GM19452 (cell line): ENCODE results near the gene NRG3.

Source experiments
- ATAC-seq: cut with Tn5 transposase; IDR thresholded peaks from one replicate; pipeline ENCODE4 v1.9.1; 2021; ENCODE audit not compliant: unreplicated experiment

NRG3 gene

DNA sequence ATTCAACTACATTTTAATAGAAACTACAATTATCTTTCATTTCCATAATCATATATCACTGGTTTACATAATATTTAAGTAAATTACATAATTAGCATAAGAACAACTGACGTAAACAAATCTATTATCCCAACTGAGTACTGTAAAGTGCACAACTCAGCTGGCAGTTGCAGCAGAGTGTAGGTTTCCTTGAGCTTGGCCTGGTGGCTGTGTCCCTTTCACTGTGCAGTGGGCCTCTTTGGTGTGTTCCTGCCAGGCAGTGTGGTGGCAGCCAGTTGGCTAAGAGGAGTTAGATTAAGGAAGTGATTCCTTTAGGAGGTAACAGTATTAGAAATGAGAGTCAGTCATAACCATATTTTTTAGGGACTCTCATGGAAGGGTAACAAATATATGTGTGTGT, 7.0 kb downstream of the NRG3 start:
- no peak for ATAC-seq

DNA sequence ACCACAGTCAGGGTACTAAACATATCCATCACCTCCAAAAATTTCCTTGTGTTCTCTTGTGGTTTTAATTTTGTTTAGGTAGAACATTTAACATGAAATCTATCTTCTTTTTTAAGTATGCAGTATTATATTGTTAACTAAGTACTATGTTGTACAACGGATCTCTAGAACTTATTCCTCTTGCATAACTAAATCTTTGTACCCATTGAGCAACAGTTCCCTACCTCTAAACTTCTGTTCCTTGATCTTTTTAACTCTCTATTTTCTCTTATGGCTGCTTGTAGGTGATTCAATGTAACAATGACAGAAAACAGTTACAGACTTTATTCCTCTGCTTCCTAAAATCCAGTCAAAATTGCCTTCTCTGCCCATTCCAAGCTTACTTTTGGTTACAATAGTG, 9.9 kb downstream of the NRG3 start:
- ATAC-seq, result no peak

DNA sequence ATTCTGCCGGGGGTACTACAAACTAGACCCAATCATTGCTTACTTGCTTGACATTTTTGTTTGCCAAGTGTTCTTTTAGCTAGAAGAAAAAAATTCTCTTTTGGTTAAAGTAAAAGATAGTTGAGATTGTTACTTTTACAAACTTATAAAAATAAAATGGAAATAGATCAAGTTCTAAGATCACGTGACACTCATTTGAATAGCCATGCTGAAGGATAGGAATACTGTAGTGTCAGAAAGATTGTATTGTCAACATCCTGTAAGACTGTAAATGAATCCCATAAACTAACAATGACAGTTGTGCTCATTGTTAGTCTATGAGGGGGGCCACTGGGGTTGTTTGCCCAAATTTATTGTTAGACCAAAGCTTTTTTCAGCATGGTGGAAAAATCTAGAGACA, 10.5 kb downstream of the NRG3 start:
- no peak for ATAC-seq

DNA sequence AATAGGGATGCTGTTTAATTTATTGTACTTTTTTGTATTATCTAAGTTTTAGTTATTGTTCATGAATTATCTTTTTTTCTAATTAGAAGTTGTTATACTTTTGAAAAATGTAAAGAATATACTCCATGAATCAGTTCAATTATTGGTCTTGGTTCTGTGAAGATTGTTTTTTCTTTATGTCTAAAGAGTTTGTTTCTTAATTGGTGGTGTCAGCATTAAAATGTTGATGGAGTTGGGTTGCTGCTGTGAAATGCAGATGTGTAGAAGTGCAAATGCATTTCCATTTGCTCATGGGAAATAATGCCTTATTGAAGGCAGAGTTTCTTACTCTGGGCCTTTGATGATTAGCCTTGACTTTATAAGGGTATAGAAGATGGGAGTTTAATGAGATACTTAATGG, 11.9 kb downstream of the NRG3 start:
- no peak for ATAC-seq

DNA sequence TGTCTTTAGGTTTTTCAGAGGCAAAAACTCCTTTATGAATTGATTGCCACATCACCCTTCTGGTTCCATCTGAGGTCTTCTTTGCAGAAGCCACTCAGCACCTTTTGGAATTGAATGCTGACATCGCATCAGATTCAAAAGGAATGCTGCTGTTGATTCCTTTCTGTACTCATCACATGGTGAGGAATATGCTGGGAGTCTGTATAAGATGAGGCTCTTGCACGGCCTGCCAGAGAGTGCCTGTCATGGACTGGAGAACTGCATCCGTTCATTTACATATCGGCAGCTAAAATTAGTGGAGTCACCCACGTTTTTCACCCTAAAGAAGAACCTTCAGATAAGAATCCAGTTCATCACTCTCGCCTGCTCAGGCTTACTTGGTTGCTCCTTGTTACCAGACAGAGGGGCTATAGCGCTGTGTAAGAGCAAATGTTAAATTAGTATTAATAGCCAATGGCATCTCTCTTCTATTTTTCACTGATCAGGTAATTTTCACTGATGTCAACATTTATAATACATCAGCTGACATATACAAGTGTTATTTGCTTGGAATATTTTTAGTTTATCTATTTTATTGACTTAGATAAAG, 14.3 kb downstream of the NRG3 start:
- ATAC-seq, result no peak

DNA sequence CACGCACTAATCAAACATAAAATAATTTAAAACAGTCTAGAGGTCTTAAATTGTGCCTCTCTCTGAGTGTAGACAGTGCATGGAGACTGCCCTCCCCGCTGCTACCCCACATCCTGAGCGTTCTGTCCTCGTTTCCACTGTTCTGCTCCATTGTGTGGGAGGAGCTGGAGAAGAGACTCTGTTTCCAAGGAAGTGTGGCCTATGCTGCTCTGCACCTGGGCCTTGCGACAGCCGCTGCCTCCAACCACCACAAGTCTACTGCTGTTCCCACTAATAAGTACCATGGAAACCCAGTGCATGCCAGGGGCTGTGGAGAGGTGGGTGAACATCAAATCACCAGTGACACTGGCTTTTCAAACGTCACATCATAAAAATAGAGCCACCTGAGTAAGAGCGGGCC, 19.6 kb downstream of the NRG3 start:
- no peak for ATAC-seq

DNA sequence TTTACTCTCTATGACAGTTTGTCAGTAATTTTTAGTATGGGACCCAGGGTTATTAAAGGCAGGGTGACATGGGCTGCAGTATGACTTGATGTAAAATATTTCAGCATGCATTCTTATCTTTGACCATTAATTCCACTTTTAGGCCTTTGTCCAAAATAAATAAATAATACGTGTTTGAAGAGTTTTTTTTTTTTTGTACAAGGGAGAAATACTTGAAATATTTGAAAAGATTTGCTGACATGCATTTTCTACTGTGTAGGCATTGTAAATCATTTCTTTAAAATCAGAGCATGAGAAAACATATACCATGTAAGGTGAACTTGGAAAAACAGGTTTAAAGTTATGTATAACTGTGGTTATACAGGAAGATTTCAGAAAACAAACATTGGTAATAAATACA, 23.5 kb downstream of the NRG3 start:
- ATAC-seq, result no peak

DNA sequence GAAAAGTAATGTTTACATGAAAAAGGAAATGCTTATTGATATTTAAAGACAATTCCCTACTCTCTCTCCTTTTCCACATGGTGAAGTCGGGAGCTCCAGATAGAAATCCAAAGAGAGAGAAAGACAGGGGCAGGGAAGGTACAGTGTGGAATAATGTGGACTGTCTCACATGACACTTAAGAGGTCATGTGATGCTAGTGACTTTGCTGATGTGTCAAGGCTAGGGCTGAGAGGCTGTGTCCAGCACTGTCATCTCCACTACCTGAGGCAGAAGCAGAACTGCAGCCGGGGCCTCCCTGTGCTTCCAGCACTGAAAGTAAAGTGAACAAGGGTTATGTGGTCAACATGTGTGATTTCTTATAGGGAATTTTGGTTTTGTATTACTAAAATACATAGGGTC, 26.0 kb downstream of the NRG3 start:
- no peak for ATAC-seq

DNA sequence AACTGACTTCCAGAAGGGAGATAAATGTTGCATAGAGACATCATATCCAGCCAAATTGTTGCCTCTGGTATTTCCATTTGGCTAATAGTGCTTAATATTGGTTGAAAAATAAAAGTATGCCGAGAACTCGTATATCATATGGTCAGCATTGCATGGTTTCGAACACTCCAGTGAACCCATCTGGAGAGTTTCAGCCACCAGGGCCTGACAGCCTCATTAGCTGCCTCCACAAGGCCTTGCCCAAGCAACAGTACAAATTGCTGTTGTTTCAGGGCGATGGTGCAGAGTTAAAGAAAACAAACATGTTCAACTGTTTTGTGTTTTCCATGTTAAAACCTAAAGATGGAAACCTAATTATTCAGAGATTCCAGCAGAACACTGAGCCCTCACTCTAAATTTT, 28.5 kb downstream of the NRG3 start:
- ATAC-seq, result no peak

DNA sequence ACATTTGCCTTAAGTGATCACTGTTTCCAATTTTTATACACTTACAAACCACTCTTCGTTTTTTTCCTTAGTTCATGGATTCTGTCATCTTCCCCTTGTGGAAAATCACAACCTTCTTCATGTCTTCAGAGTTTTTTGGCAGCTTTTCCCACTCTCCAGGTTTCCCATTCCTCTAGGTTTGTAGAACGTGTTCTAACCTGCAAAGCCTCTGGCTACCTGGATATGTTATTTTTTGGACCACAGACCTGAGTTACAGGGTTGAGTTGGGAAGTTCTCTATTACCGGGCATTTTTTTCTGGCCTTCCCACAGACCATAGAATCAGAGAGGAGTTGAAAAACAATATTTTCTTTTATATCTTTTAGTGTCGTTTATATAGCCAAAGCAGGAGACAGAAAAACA, 30.2 kb downstream of the NRG3 start:
- no peak for ATAC-seq

DNA sequence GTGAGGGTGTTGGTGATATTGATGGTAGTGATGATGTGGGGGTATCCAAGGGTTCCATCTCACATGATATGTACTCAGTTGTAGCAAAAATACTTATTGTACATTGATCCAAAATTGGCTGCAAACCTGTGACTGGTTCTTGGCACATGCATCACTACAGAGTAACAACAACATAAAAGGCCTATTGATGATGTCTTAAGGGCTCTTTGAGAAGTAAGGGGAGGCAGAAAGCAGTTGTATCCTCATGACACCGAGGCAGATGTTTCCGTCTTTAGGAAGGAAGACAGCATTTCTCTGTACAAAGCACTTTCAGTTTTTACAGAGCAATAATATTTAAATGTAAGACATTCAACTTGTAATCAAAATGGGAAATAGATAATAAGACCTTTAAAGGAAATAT, 34.5 kb downstream of the NRG3 start:
- no peak for ATAC-seq

DNA sequence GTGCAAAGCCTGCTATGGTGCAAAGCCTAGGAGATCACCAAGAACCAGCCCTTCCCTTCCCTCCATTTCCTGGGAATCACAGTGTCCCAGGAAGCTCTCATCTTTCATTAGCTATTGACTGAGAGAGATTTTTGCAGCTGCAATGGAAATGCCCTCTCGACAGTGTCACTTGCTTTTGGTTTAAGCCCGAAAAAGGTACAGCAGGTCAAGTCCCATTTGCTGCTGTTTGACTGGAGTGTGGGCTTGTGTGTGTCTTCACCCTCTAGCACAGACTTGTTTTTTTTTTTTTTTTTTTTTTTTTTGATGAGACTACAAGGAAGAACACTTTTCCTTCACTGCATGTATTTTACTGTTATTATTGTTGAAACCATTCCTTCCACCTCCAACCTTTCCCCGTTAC, 36.3 kb downstream of the NRG3 start:
- ATAC-seq, result no peak

DNA sequence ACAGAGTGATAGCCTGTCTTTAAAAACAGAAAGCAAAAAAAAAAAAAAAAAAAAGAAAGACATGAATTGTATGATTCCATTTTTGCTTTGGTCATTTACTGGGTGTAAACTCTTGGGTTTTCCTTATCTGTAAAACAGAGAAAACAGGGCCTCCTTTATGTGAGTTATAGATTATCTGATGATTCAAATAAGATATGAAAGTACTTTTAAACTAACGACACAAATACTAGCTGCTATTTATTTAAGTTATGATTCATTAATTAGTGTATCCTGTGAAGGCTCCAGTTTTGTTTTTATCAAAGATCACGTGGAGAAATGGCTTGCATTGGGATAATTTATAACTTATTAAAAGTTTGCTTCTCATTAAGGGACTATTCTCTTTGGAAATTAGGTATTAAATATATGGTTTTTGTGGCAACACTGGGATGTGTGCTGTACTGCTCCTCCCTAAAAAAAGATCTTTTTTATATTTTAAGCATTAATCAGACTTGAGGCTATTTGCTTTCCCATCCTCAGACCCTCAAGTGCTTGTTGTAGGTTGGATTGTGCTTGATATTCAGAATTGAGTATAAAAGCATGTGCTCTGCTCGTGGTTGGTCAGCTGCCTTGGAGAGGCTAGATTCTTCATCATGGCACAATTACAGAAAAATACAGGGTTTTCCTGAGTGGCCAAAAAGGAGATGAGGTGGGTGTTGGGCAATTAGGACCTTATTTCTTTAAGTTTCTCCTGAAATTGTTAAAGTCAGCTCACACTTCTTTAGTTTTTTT, 39.9 kb downstream of the NRG3 start:
- ATAC-seq, result no peak

DNA sequence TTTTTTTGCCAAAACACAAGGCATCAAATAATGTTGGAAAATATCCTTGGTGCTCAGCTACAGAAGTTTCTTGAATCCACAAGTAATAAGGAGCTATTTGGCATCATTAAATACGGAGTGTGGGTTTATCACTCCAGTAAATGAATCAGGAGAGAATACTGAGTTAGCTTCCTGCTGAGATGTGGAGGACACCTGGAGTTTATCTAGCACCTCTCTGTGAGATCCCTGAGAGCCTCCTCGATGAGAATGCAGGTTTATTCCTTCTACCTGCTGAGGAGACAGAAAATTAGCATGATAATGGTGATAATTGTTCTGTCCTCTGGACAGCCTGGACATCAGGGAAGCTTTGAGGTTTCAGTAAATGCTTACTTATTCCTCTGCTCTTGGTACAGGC, 40.5 kb downstream of the NRG3 start:
- ATAC-seq, result no peak

DNA sequence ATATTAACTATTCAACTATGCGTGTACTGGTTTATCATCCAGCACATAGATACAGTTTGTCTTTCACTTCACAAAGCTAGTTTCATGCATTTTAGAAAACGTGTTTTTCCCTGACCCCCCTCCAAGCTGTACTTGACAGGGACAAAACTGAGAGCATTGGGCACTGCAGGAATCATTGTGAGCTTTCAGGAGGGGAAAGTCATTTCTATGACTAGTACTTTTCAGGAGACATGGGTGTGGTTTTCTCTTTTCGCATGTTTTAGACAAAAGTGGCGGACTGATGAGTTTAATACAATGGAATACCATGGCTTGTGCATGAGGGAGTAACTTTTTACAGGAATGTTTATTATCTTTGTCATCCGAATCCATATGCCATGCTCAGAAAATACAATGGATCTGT, 42.7 kb downstream of the NRG3 start:
- no peak for ATAC-seq

DNA sequence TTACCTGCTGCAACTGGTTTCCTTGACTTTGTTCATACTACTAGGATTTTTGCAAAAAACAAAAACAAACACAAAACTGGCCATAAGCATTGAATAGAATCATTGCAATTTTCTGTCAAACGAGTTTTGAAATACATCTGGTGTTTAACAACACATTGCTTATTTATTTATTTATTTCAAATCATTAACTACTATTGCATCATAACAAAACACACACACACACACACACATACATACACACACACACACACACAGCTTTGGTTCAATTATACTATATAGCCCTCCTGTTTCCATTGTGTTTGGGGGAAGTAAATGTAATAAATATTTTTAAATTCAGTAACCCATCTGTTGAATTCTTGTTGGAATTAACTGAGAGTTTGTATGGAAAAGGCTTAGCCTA, 43.8 kb downstream of the NRG3 start:
- ATAC-seq, result no peak

DNA sequence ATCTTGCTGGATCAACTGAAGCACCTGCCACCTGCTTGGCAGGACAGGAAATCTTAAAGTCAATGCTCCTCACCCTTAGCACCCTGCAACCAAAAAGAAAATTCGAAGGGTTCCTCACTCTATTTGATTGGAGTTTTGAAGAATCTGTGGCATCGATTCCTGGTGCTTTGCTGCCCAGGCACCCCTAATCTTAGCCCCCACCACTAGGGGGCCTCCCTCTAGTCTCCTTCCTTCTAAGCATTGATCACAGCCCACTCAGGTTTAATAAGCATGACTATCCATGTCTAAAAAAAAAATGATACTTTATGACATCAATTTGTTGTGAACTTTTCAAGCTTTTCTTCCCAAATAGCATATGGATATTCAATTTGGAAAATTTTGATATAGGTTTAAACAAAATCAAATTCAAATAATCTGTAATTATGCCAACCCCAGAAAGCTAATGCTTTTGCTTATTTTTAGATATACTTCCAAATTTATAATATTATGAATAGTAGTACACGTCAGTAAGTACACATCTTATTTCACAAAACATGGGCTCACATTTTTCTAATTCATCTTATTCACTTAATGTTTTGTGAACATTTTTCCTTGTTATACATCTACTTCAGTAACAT, 45.3 kb downstream of the NRG3 start:
- ATAC-seq, result no peak

DNA sequence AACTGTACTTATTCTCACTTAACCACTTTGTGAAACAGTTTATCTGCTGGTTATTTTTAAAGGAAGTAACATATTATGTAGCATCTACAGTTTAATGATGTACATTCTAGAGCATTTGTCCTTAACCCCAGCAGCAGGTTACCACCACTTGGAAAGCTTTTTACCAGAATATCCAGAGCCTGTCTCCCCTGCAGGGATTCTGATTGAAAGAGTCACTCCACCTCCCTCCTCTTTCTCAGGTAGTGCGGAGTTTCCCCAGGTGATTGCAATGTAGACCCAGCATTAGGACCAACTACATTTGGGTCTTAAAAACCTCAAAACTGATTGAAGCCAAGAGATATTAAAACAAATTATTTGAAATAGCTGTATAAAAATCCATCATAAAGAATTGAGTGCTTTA, 53.1 kb downstream of the NRG3 start:
- no peak for ATAC-seq

DNA sequence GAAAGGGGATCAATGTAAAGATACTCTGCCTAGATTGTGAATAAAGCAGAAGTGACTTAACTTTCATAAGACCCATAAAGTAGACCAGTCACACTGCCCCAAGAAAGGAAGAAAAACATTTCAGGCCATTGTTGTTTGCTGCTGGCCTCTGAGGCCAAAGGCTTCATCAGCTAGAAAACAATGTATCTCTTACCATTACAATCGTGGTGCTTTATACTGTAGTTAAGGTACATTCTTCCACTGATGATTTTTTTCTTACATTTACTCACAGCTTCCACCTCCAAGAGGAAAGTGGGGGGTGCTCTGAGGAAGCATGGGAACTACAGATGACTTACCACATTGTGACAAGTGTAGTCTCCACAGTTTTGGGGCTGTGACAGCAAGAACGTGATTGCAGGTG, 68.6 kb downstream of the NRG3 start:
- no peak for ATAC-seq

DNA sequence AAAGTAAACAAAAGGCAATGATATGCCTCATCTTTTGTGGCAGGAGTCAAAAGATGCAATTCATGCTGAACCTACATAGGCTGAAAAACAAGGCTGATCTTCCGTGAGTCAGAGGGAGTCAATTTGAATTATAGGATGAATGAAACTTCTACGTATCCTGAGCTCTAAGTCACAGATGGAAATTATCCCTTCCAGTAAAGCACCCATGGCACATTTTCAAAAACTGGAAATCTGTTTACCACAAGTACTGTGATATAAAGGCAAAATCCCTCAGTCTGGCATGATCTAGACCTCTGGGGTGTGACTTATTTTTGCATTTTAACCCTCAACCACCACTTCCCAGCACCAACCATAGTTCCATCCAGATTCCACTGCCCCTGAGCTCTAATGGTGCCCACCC, 69.6 kb downstream of the NRG3 start:
- no peak for ATAC-seq

DNA sequence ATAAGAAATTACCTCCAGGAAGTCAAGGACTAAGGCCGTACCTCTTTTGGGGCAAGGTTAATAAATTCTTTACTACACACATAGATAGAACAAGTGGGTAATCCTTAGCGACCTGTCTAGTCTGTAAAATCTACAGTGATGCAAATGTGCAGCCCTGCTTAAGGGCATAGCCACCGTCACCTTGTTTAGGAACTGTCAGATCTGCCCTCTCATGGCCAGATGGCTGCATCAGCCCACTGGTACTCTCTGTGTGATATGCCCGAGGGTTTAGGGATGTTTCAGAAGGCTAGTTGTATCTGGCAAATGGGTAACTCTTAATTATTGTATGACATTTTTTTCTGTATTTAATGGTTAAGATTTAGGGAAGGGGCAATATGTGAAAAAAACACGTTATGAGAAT, 74.3 kb downstream of the NRG3 start:
- ATAC-seq, result no peak

DNA sequence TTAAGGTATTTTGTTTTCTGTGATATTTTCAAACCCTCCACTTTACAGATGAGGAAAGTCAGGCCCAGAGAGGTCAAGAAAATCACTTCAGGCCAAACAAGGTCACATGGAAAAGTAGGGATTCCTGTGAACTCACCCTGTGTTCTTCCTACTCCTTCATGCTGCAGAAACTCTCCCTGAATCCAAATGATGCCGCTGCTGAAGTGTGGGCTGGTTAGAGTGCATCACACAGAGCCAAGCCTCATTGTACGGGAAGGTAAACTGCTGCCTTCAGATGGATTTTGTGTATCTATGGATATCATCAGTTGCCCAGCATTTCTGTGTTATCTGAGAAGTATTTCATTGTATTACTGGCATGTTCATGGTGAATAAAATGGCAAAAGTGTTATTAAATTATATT, 75.4 kb downstream of the NRG3 start:
- ATAC-seq, result no peak

DNA sequence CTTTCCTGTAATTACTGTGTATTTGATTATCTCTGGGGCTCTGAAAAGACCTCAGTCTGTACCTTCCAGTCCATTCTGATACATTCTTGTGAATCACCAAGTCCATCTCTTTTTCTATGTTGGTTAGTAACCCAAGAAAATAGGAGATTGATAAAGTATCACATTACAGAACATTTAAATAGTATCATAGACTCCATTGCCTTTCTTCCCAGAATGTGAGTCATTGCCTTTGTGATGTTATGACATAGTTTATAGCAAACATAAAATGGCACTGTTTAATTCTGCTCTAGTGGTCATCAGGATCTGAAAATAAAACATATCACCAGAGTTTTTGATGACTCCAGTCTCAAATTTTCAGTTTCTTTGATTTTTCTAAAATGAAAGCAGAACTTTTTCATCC, 78.4 kb downstream of the NRG3 start:
- ATAC-seq, result no peak
